Measurements from ENCODE around the gene OSBPL8. TPM values are rescaled to one million over a fixed set of nuclear protein-coding genes. Genes with fewer than 3 reads are reported as not detected.
"Not testable (repeated sequence)": the region's sequence is repeated elsewhere in the genome, so short reads cannot be mapped to it uniquely, and the experiment has no call there.

The OSBPL8 gene
- total RNA-seq, 2 experiments from 2014 or later, result 69.8 to 73.7 TPM

GRCh38 chr12:76337583-76337982 is 222.0 kb downstream of the OSBPL8 start:
- POLR2A ChIA-PET, result no interaction called here
- CTCF ChIA-PET, result no interaction called here
- Mint-ChIP-seq H3K27ac (no peak overlapping the region), H3K4me3 (no peak overlapping the region), H3K27me3 (peaks cover 8% of the 10 kb centered on the region), H3K9me3 (no peaks in the 10 kb centered on the region), H3K36me3 (no peaks in the 10 kb centered on the region), H3K4me1 (ENCODE audit: low read depth) (peaks cover 4% of the 10 kb centered on the region)
- intact Hi-C loops (cut with micrococcal nuclease), result no loop called here
- DNase-seq, result no peak

GRCh38 chr12:76332606-76333005 is 227.0 kb downstream of the OSBPL8 start:
- Mint-ChIP-seq H3K4me3 (no peak overlapping the region), H3K4me1 (ENCODE audit: low read depth) (no peaks in the 10 kb centered on the region), H3K9me3 (no peaks in the 10 kb centered on the region), H3K36me3 (no peaks in the 10 kb centered on the region), H3K27ac (no peak overlapping the region), H3K27me3 (peaks cover 17% of the 10 kb centered on the region)
- ChIA-PET CTCF (no interaction called here), POLR2A (no interaction called here)
- DNase-seq, result no peak
- intact Hi-C loops (cut with micrococcal nuclease), result no loop called here

- Mint-ChIP-seq H3K36me3 (no peaks in the 10 kb centered on the region), H3K27ac (no peak overlapping the region), H3K27me3 (peaks cover 10% of the 10 kb centered on the region), H3K4me3 (no peak overlapping the region), H3K9me3 (no peaks in the 10 kb centered on the region), H3K4me1 (ENCODE audit: low read depth) (no peaks in the 10 kb centered on the region)
- intact Hi-C loops (cut with micrococcal nuclease), result no loop called here
- no peak for DNase-seq
- POLR2A ChIA-PET, result interaction anchor here (0.6 kb wide), 1 partner anchor 51 kb away, joined by 3 read pairs; no protein-coding TSS in a partner anchor
- CTCF ChIA-PET, result interaction anchor here (0.9 kb wide), 1 partner anchor 18 kb away, joined by 3 read pairs; no protein-coding TSS in a partner anchor
Measured at GRCh38 chr12:76329606-76330005, 230.0 kb downstream of the OSBPL8 start.

- no peak overlapping the region for H3K27ac Mint-ChIP-seq
- DNase-seq, result no peak
- ChIA-PET POLR2A (interaction anchor here (0.6 kb wide), 1 partner anchor 51 kb away, joined by 3 read pairs; no protein-coding TSS in a partner anchor), CTCF (interaction anchor here (0.9 kb wide), 1 partner anchor 18 kb away, joined by 3 read pairs; no protein-coding TSS in a partner anchor)
- H3K9me3 Mint-ChIP-seq, result no peaks in the 10 kb centered on the region
- no peaks in the 10 kb centered on the region for H3K36me3 Mint-ChIP-seq
- intact Hi-C loops (cut with micrococcal nuclease), result no loop called here
- H3K4me3 Mint-ChIP-seq, result no peak overlapping the region
- no peaks in the 10 kb centered on the region for H3K4me1 Mint-ChIP-seq (ENCODE audit: low read depth)
- H3K27me3 Mint-ChIP-seq, result peaks cover 10% of the 10 kb centered on the region
Measured at GRCh38 chr12:76329159-76329558, 230.4 kb downstream of the OSBPL8 start.

GRCh38 chr12:76319595-76320319 is 239.8 kb downstream of the OSBPL8 start:
- H3K9me3 Mint-ChIP-seq; H3K36me3 Mint-ChIP-seq; H3K4me1 Mint-ChIP-seq (ENCODE audit: low read depth); H3K27ac Mint-ChIP-seq; POLR2A ChIA-PET; CTCF ChIA-PET; DNase-seq; H3K4me3 Mint-ChIP-seq; intact Hi-C loops (cut with micrococcal nuclease): not testable (repeated sequence)
- peaks cover 12% of the 10 kb centered on the region for H3K27me3 Mint-ChIP-seq

- Mint-ChIP-seq H3K4me3 (no peak overlapping the region), H3K36me3 (no peaks in the 10 kb centered on the region), H3K27me3 (peaks cover 13% of the 10 kb centered on the region), H3K27ac (no peak overlapping the region), H3K9me3 (no peaks in the 10 kb centered on the region), H3K4me1 (ENCODE audit: low read depth) (no peaks in the 10 kb centered on the region)
- intact Hi-C loops (cut with micrococcal nuclease), result no loop called here
- DNase-seq, result no peak
- CTCF ChIA-PET, result interaction anchor here (1.1 kb wide), 1 partner anchor 104 kb away, joined by 3 read pairs; no protein-coding TSS in a partner anchor
- POLR2A ChIA-PET, result no interaction called here
Measured at GRCh38 chr12:76318773-76319594, 240.6 kb downstream of the OSBPL8 start.

- H3K27ac Mint-ChIP-seq, result no peak overlapping the region
- no peaks in the 10 kb centered on the region for H3K36me3 Mint-ChIP-seq
- H3K27me3 Mint-ChIP-seq, result peaks cover 13% of the 10 kb centered on the region
- H3K4me3 Mint-ChIP-seq, result no peak overlapping the region
- H3K9me3 Mint-ChIP-seq, result no peaks in the 10 kb centered on the region
- no peak for DNase-seq
- intact Hi-C loops (cut with micrococcal nuclease), result no loop called here
- POLR2A ChIA-PET, result no interaction called here
- CTCF ChIA-PET, result interaction anchor here (1.1 kb wide), 1 partner anchor 105 kb away, joined by 3 read pairs; no protein-coding TSS in a partner anchor
- H3K4me1 Mint-ChIP-seq (ENCODE audit: low read depth), result no peaks in the 10 kb centered on the region
Measured at GRCh38 chr12:76317976-76318375, 241.6 kb downstream of the OSBPL8 start.

GRCh38 chr12:76316468-76316867 is 243.1 kb downstream of the OSBPL8 start:
- H3K27ac Mint-ChIP-seq, result no peak overlapping the region
- no peaks in the 10 kb centered on the region for H3K36me3 Mint-ChIP-seq
- H3K9me3 Mint-ChIP-seq, result no peaks in the 10 kb centered on the region
- POLR2A ChIA-PET, result no interaction called here
- H3K4me3 Mint-ChIP-seq, result no peak overlapping the region
- no peak for DNase-seq
- CTCF ChIA-PET, result no interaction called here
- intact Hi-C loops (cut with micrococcal nuclease), result no loop called here
- H3K4me1 Mint-ChIP-seq (ENCODE audit: low read depth), result no peaks in the 10 kb centered on the region
- peaks cover 19% of the 10 kb centered on the region for H3K27me3 Mint-ChIP-seq

GRCh38 chr12:76313299-76313698 is 246.3 kb downstream of the OSBPL8 start:
- POLR2A ChIA-PET, result interaction anchor here (0.6 kb wide), 1 partner anchor 185 kb away, joined by 3 read pairs; no protein-coding TSS in a partner anchor
- Mint-ChIP-seq H3K36me3 (no peaks in the 10 kb centered on the region), H3K27ac (no peak overlapping the region), H3K4me3 (no peak overlapping the region), H3K27me3 (peaks cover 11% of the 10 kb centered on the region), H3K9me3 (no peaks in the 10 kb centered on the region), H3K4me1 (ENCODE audit: low read depth) (no peaks in the 10 kb centered on the region)
- CTCF ChIA-PET, result no interaction called here
- DNase-seq, result no peak
- intact Hi-C loops (cut with micrococcal nuclease), result no loop called here

- intact Hi-C loops (cut with micrococcal nuclease), result no loop called here
- H3K27ac Mint-ChIP-seq, result no peak overlapping the region
- ChIA-PET CTCF (no interaction called here), POLR2A (no interaction called here)
- H3K9me3 Mint-ChIP-seq, result no peaks in the 10 kb centered on the region
- no peaks in the 10 kb centered on the region for H3K36me3 Mint-ChIP-seq
- no peak for DNase-seq
- peaks cover 10% of the 10 kb centered on the region for H3K27me3 Mint-ChIP-seq
- H3K4me1 Mint-ChIP-seq (ENCODE audit: low read depth), result no peaks in the 10 kb centered on the region
- no peak overlapping the region for H3K4me3 Mint-ChIP-seq
Measured at GRCh38 chr12:76312315-76312714, 247.3 kb downstream of the OSBPL8 start.

GRCh38 chr12:76311796-76312195 is 247.8 kb downstream of the OSBPL8 start:
- H3K4me1 Mint-ChIP-seq (ENCODE audit: low read depth), result no peaks in the 10 kb centered on the region
- peaks cover 12% of the 10 kb centered on the region for H3K27me3 Mint-ChIP-seq
- no peak overlapping the region for H3K27ac Mint-ChIP-seq
- DNase-seq, result no peak
- ChIA-PET CTCF (no interaction called here), POLR2A (no interaction called here)
- H3K36me3 Mint-ChIP-seq, result no peaks in the 10 kb centered on the region
- no peak overlapping the region for H3K4me3 Mint-ChIP-seq
- H3K9me3 Mint-ChIP-seq, result no peaks in the 10 kb centered on the region
- intact Hi-C loops (cut with micrococcal nuclease), result no loop called here

GRCh38 chr12:76310110-76310509 is 249.5 kb downstream of the OSBPL8 start:
- ChIA-PET POLR2A (no interaction called here), CTCF (no interaction called here)
- intact Hi-C loops (cut with micrococcal nuclease), result no loop called here
- Mint-ChIP-seq H3K27ac (no peak overlapping the region), H3K9me3 (no peaks in the 10 kb centered on the region), H3K27me3 (peaks cover 12% of the 10 kb centered on the region), H3K36me3 (no peaks in the 10 kb centered on the region), H3K4me3 (no peak overlapping the region), H3K4me1 (ENCODE audit: low read depth) (no peaks in the 10 kb centered on the region)
- no peak for DNase-seq

All from activated CD4-positive, alpha-beta memory T cell treated with anti-CD3 and anti-CD28 coated beads for 36 hours (primary cell).